ENCODE measurements around the gene NXPH2. TPM values are rescaled to one million over a fixed set of nuclear protein-coding genes. Genes with fewer than 3 reads are reported as not detected.

The NXPH2 gene
- total and polyA plus RNA-seq, 2 donors (not counting 3 experiments of a cell fraction or from before 2014, with no cell fraction given) = not detected

- ChIA-PET CTCF (no interaction called here), POLR2A (no interaction called here)
- H3K9me3 ChIP-seq (replicated peaks; ENCODE audit: control insufficient read depth, insufficient read depth, low read length) = no peaks in the 10 kb centered on the region
- H3K4me2 ChIP-seq (ENCODE audit: insufficient read depth, low read length) = no peak overlapping the region
- no peak for TF ChIP-seq POLR2A (IDR thresholded peaks at IDR 0.05; ENCODE audit: low read depth, low read length)
- TF ChIP-seq POLR2AphosphoS5 (IDR thresholded peaks at IDR 0.05; ENCODE audit: insufficient read depth, low read depth, low read length) = no peak
- TF ChIP-seq EZH2 (IDR thresholded peaks at IDR 0.05; ENCODE audit: borderline replicate concordance, low read depth, low read length, severe bottlenecking) = no peak
- no peak for TF ChIP-seq MYC (IDR thresholded peaks at IDR 0.05; ENCODE audit: low read depth, low read length)
- TF ChIP-seq, protein P1, sequence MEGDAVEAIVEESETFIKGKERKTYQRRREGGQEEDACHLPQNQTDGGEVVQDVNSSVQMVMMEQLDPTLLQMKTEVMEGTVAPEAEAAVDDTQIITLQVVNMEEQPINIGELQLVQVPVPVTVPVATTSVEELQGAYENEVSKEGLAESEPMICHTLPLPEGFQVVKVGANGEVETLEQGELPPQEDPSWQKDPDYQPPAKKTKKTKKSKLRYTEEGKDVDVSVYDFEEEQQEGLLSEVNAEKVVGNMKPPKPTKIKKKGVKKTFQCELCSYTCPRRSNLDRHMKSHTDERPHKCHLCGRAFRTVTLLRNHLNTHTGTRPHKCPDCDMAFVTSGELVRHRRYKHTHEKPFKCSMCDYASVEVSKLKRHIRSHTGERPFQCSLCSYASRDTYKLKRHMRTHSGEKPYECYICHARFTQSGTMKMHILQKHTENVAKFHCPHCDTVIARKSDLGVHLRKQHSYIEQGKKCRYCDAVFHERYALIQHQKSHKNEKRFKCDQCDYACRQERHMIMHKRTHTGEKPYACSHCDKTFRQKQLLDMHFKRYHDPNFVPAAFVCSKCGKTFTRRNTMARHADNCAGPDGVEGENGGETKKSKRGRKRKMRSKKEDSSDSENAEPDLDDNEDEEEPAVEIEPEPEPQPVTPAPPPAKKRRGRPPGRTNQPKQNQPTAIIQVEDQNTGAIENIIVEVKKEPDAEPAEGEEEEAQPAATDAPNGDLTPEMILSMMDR (IDR thresholded peaks at IDR 0.05; ENCODE audit: extremely low read depth in 1 of 2, insufficient read depth in 1 of 2, low read depth in 1 of 2, low read length in 2 of 2) = no peak
- no peak for TF ChIP-seq FOS (IDR thresholded peaks at IDR 0.05; ENCODE audit: borderline replicate concordance, insufficient read depth, low read length)
- TF ChIP-seq JUN (IDR thresholded peaks at IDR 0.05; ENCODE audit: borderline replicate concordance, insufficient read depth, insufficient read length, low read depth) = no peak
- TF ChIP-seq, protein P2, sequence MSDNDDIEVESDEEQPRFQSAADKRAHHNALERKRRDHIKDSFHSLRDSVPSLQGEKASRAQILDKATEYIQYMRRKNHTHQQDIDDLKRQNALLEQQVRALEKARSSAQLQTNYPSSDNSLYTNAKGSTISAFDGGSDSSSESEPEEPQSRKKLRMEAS (IDR thresholded peaks at IDR 0.05; ENCODE audit: insufficient read depth, insufficient read length) = no peak
- TF ChIP-seq GATA2 (IDR thresholded peaks at IDR 0.05; ENCODE audit: insufficient read depth, insufficient read length, low read depth, low read length) = no peak
- H3K4me3 ChIP-seq (replicated peaks in 1 of 3; ENCODE audit: insufficient read depth in 1 of 3, low read depth in 1 of 3, low read length in 3 of 3) = no peak overlapping the region
- dilution Hi-C loops (cut with MboI; ENCODE audit: extremely low pct_ligation_motif_present, low sequenced_read_pairs) (no loop called here), intact Hi-C loops (cut with micrococcal nuclease) (no loop called here)
- no peaks in the 10 kb centered on the region for H3K79me2 ChIP-seq (ENCODE audit: control insufficient read depth, insufficient read depth, low read length)
- no peak overlapping the region for H3K27ac ChIP-seq (ENCODE audit: insufficient read depth, low read depth, low read length)
- no peak overlapping the region for H3K9ac ChIP-seq (replicated peaks; ENCODE audit: extremely low read depth, insufficient read depth, low read length)
- no peak for DNase-seq (ENCODE audit: low read depth, low spot score)
- H3K9me1 ChIP-seq (replicated peaks; ENCODE audit: control insufficient read depth, extremely low read depth, insufficient read depth, low read length) = no peaks in the 10 kb centered on the region
- peaks cover 0 to 5% of the 10 kb centered on the region in 2 experiments for H3K27me3 ChIP-seq (ENCODE audit: control insufficient read depth in 2 of 2, insufficient read depth in 2 of 2, low read length in 2 of 2)
- BruUV-seq (replicated peaks) = no TSS peak
- no peaks in the 10 kb centered on the region for H3K4me1 ChIP-seq (ENCODE audit: control insufficient read depth, extremely low read depth, insufficient read depth, low read length)
- no peak for FAIRE-seq
- H3K36me3 ChIP-seq (ENCODE audit: control insufficient read depth in 2 of 2, extremely low read depth in 1 of 2, insufficient read depth in 2 of 2, low read length in 2 of 2) = no peaks in the 10 kb centered on the region
- no peak overlapping the region for H2AFZ ChIP-seq (ENCODE audit: low read depth, low read length)
- H4K20me1 ChIP-seq (replicated peaks; ENCODE audit: control insufficient read depth, extremely low read depth, insufficient read depth, low read length) = no peaks in the 10 kb centered on the region
Observed at GRCh38 chr2:138713504-138713903, 66.7 kb downstream of the NXPH2 start.

Measured in endothelial cell of umbilical vein (primary cell).